ENCODE measurements around the gene FSIP1.

DNA sequence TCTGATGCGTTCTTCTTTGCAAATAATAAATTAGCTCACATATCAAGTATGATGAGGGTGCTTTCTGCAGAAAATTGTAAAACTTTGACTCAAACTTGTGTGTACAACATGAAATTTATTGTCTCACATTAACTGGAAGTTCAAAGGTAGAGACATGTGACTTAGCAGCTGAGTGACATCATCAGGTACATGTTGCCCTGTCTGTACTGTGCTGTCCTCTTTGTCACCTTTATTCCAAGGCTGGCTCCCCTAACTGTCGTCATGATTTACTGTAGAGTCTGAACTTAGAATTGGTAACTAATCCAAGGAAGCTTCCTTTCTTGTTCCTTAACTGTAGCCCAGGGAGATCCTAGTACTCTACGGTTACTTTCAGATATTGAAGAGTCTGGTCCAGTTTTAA lies 12.3 kb upstream of the FSIP1 start:
- TF ChIP-seq, protein P1, sequence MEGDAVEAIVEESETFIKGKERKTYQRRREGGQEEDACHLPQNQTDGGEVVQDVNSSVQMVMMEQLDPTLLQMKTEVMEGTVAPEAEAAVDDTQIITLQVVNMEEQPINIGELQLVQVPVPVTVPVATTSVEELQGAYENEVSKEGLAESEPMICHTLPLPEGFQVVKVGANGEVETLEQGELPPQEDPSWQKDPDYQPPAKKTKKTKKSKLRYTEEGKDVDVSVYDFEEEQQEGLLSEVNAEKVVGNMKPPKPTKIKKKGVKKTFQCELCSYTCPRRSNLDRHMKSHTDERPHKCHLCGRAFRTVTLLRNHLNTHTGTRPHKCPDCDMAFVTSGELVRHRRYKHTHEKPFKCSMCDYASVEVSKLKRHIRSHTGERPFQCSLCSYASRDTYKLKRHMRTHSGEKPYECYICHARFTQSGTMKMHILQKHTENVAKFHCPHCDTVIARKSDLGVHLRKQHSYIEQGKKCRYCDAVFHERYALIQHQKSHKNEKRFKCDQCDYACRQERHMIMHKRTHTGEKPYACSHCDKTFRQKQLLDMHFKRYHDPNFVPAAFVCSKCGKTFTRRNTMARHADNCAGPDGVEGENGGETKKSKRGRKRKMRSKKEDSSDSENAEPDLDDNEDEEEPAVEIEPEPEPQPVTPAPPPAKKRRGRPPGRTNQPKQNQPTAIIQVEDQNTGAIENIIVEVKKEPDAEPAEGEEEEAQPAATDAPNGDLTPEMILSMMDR (IDR thresholded peaks at IDR 0.05): no peak
- TF ChIP-seq POLR2A (IDR thresholded peaks at IDR 0.05) (no peak), EP300 (IDR thresholded peaks at IDR 0.05) (no peak)

Data from gastroesophageal sphincter (tissue), 3 donors.